ENCODE measurements around the gene MTHFD1L.

Gene MTHFD1L

DNA sequence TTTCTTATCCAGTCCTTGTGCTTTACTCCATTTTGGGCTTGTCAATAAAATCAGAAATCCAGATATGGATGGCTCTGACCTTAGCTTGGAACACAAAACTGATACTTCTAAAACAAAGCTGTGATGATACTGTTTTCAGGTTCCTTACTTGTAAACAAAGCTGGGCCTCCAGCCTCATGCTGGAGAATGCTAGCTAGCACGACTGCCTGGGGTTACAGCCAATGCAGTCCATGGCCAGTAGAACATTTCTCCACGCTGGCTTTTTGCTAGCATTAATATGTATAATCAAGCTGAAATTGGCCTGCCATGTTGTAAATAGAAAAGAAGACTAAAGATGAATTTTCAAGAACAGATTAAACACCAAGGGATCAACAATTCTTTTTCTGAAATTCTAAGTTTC, 63.9 kb downstream of the MTHFD1L start:
- H4K20me1 ChIP-seq (ENCODE audit: low read depth, low read length) = no peaks in the 10 kb centered on the region
- TF ChIP-seq, protein P1, sequence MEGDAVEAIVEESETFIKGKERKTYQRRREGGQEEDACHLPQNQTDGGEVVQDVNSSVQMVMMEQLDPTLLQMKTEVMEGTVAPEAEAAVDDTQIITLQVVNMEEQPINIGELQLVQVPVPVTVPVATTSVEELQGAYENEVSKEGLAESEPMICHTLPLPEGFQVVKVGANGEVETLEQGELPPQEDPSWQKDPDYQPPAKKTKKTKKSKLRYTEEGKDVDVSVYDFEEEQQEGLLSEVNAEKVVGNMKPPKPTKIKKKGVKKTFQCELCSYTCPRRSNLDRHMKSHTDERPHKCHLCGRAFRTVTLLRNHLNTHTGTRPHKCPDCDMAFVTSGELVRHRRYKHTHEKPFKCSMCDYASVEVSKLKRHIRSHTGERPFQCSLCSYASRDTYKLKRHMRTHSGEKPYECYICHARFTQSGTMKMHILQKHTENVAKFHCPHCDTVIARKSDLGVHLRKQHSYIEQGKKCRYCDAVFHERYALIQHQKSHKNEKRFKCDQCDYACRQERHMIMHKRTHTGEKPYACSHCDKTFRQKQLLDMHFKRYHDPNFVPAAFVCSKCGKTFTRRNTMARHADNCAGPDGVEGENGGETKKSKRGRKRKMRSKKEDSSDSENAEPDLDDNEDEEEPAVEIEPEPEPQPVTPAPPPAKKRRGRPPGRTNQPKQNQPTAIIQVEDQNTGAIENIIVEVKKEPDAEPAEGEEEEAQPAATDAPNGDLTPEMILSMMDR (IDR thresholded peaks at IDR 0.05; ENCODE audit: insufficient read depth, low read length, poor library complexity, severe bottlenecking) = no peak
- TF ChIP-seq EZH2phosphoT487 (conservative IDR thresholded peaks at IDR 0.05; ENCODE audit: low read length) = no peak
- H3K27me3 ChIP-seq (ENCODE audit: low read length) = no peaks in the 10 kb centered on the region
- H3K9me3 ChIP-seq (ENCODE audit: insufficient read depth, low read length) = no peaks in the 10 kb centered on the region
- peaks cover 40% of the 10 kb centered on the region for H3K36me3 ChIP-seq (ENCODE audit: low read length)
- H3K9me2 ChIP-seq (replicated peaks; ENCODE audit: insufficient read depth, low read length) = no peaks in the 10 kb centered on the region
- no peak overlapping the region for H2AFZ ChIP-seq (ENCODE audit: low read depth, low read length, severe bottlenecking)
- H3K4me2 ChIP-seq (ENCODE audit: low read depth, low read length, poor library complexity, severe bottlenecking) = no peak overlapping the region
- H3K9ac ChIP-seq (ENCODE audit: low read length) = no peak overlapping the region
- no peak overlapping the region for H3K4me3 ChIP-seq (ENCODE audit: insufficient read depth, low read length, poor library complexity, severe bottlenecking)
- no peaks in the 10 kb centered on the region; the same call in 1 of the 2 replicates for H3F3A ChIP-seq (ENCODE audit: insufficient read depth)
- no peak overlapping the region for H3K27ac ChIP-seq (ENCODE audit: low read depth, low read length)
- H3K79me2 ChIP-seq (ENCODE audit: insufficient read depth, low read length) = no peaks in the 10 kb centered on the region

DNA sequence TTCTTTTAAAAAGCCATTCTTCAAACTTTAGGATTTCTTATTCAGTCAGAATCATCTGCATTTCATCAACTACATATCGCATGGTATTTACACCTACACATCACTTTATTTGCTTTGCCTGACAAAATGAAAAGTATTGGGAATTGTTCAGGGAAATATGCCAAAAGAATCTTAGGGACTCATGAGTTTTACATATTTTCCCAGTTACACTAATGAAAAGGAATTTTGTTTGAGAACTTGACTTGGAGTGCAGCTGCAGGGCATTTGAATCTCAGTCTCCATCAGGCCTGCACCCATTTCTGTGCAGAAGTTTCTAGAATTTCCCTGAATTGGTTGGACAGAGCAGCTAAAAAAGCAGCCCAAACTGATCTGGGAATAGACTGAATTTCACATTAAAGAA, 65.3 kb downstream of the MTHFD1L start:
- Histone ChIP-seq H3K36me3 (ENCODE audit: low read length) (peaks cover 38% of the 10 kb centered on the region), H3K4me3 (ENCODE audit: insufficient read depth, low read length, poor library complexity, severe bottlenecking) (no peak overlapping the region), H2AFZ (ENCODE audit: low read depth, low read length, severe bottlenecking) (no peak overlapping the region), H3K27me3 (ENCODE audit: low read length) (no peaks in the 10 kb centered on the region), H3K79me2 (ENCODE audit: insufficient read depth, low read length) (no peaks in the 10 kb centered on the region), H3K9ac (ENCODE audit: low read length) (no peak overlapping the region), H3K9me2 (replicated peaks; ENCODE audit: insufficient read depth, low read length) (no peaks in the 10 kb centered on the region), H3K27ac (ENCODE audit: low read depth, low read length) (no peak overlapping the region), H3F3A (ENCODE audit: insufficient read depth) (no peaks in the 10 kb centered on the region; the same call in 1 of the 2 replicates), H3K9me3 (ENCODE audit: insufficient read depth, low read length) (no peaks in the 10 kb centered on the region), H3K4me2 (ENCODE audit: low read depth, low read length, poor library complexity, severe bottlenecking) (no peak overlapping the region), H4K20me1 (ENCODE audit: low read depth, low read length) (no peaks in the 10 kb centered on the region)
- no peak for TF ChIP-seq EZH2phosphoT487 (conservative IDR thresholded peaks at IDR 0.05; ENCODE audit: low read length)
- TF ChIP-seq, protein P1 (IDR thresholded peaks at IDR 0.05; ENCODE audit: insufficient read depth, low read length, poor library complexity, severe bottlenecking) = no peak

DNA sequence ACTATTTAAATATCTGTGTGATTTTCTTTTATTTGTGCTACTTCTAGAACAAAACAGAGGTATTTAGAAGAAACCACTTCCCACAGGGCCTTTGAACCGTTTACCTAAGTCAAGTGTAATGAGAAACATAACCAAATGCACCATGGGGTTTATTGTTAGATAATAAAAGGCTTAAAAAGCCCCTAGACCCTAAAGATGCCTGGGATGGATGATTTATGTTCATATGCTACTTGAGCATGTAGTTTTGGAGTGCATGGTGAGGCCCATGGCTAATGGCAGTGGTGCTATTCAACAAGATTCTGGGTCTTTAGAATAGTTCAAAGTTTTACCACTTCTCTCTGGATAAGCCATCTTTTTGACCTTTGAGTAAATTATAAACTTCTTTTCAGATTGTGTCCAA, 65.9 kb downstream of the MTHFD1L start:
- Histone ChIP-seq H2AFZ (ENCODE audit: low read depth, low read length, severe bottlenecking) (no peak overlapping the region), H3K9me2 (replicated peaks; ENCODE audit: insufficient read depth, low read length) (no peaks in the 10 kb centered on the region), H3K79me2 (ENCODE audit: insufficient read depth, low read length) (no peaks in the 10 kb centered on the region), H3K9me3 (ENCODE audit: insufficient read depth, low read length) (no peaks in the 10 kb centered on the region), H3F3A (ENCODE audit: insufficient read depth) (no peaks in the 10 kb centered on the region; the same call in 1 of the 2 replicates), H3K9ac (ENCODE audit: low read length) (no peak overlapping the region), H3K27me3 (ENCODE audit: low read length) (no peaks in the 10 kb centered on the region), H3K4me3 (ENCODE audit: insufficient read depth, low read length, poor library complexity, severe bottlenecking) (no peak overlapping the region), H3K4me2 (ENCODE audit: low read depth, low read length, poor library complexity, severe bottlenecking) (no peak overlapping the region), H3K36me3 (ENCODE audit: low read length) (peaks cover 33% of the 10 kb centered on the region), H3K27ac (ENCODE audit: low read depth, low read length) (no peak overlapping the region), H4K20me1 (ENCODE audit: low read depth, low read length) (no peaks in the 10 kb centered on the region)
- TF ChIP-seq EZH2phosphoT487 (conservative IDR thresholded peaks at IDR 0.05; ENCODE audit: low read length) = no peak
- TF ChIP-seq, protein P1 (IDR thresholded peaks at IDR 0.05; ENCODE audit: insufficient read depth, low read length, poor library complexity, severe bottlenecking) = no peak

All from SU-DHL-6 (cell line).